DOHH2 (cell line): Measurements from ENCODE around the gene CMTM4.

Experiments used
- H3F3A ChIP-seq: fragments of 200-600 bp; sonication (generic), shearing (Covaris generic); 2 replicates; pipeline ENCODE4 v1.6.0; 2016; ENCODE audit warnings: antibody characterized with exemption, mild to moderate bottlenecking; ENCODE audit not compliant: control insufficient read depth, insufficient read depth
- H3K27ac ChIP-seq: fragments of 200-600 bp; sonication (generic); 2 replicates; pipeline ENCODE4 v1.5.1; 2014; ENCODE audit warnings: low read depth, mild to moderate bottlenecking, low read length, moderate library complexity
- H3K27me3 ChIP-seq: fragments of 200-600 bp; sonication (generic); 2 replicates; pipeline ENCODE4 v1.6.1; 2014; ENCODE audit warnings: mild to moderate bottlenecking, low read length, mixed read lengths; ENCODE audit not compliant: control insufficient read depth
- H3K36me3 ChIP-seq: fragments of 200-600 bp; sonication (generic); 2 replicates; pipeline ENCODE4 v1.6.1; 2014; ENCODE audit warnings: mild to moderate bottlenecking, low read length, moderate library complexity, mixed read lengths; ENCODE audit not compliant: control insufficient read depth
- H3K4me1 ChIP-seq: fragments of 200-600 bp; sonication (generic); 2 replicates; pipeline ENCODE4 v1.6.1; 2014; ENCODE audit warnings: mild to moderate bottlenecking, low read length, mixed read lengths; ENCODE audit not compliant: control insufficient read depth
- H3K4me2 ChIP-seq: fragments of 200-600 bp; sonication (generic); 2 replicates; pipeline ENCODE4 v1.6.0; 2014; ENCODE audit warnings: mild to moderate bottlenecking, low read length, moderate library complexity
- H3K4me3 ChIP-seq: fragments of 200-600 bp; sonication (generic); 2 replicates; pipeline ENCODE4 v1.5.1; 2014; ENCODE audit warnings: mild to moderate bottlenecking, low read length, mixed read lengths
- H3K79me2 ChIP-seq: fragments of 200-600 bp; sonication (generic); 2 replicates; pipeline ENCODE4 v1.6.1; 2014; ENCODE audit warnings: mild to moderate bottlenecking, low read length, mixed read lengths; ENCODE audit not compliant: control insufficient read depth
- H3K9me2 ChIP-seq: fragments of 200-600 bp; sonication (generic); replicated peaks from 2 replicates; pipeline ENCODE4 v1.6.1; 2014; ENCODE audit warnings: mild to moderate bottlenecking, low read length, mixed read lengths; ENCODE audit not compliant: control insufficient read depth
- H3K9me3 ChIP-seq: fragments of 200-600 bp; sonication (generic); 2 replicates; pipeline ENCODE4 v1.6.1; 2014; ENCODE audit warnings: antibody characterized with exemption, low read length, mixed read lengths; ENCODE audit not compliant: control insufficient read depth, insufficient read depth
- H4K20me1 ChIP-seq: fragments of 200-600 bp; sonication (generic); 2 replicates; pipeline ENCODE4 v1.6.0; 2014; ENCODE audit warnings: low read depth, mild to moderate bottlenecking, antibody characterized with exemption, low read length, moderate library complexity; ENCODE audit not compliant: control insufficient read depth, insufficient read depth
- CTCF ChIP-seq: fragments of 200-600 bp; sonication (generic); IDR thresholded peaks from one replicate; pipeline ENCODE4 v1.5.1; 2014; ENCODE audit warnings: antibody characterized with exemption, mild to moderate bottlenecking, low read depth, low read length; ENCODE audit not compliant: poor library complexity, severe bottlenecking
- EZH2phosphoT487 ChIP-seq: fragments of 200-600 bp; sonication (generic); IDR thresholded peaks from 2 replicates; pipeline ENCODE4 v1.6.1; 2017; ENCODE audit warnings: borderline replicate concordance, mild to moderate bottlenecking, antibody characterized with exemption, low read length, moderate library complexity, mixed read lengths

Gene CMTM4

DNA sequence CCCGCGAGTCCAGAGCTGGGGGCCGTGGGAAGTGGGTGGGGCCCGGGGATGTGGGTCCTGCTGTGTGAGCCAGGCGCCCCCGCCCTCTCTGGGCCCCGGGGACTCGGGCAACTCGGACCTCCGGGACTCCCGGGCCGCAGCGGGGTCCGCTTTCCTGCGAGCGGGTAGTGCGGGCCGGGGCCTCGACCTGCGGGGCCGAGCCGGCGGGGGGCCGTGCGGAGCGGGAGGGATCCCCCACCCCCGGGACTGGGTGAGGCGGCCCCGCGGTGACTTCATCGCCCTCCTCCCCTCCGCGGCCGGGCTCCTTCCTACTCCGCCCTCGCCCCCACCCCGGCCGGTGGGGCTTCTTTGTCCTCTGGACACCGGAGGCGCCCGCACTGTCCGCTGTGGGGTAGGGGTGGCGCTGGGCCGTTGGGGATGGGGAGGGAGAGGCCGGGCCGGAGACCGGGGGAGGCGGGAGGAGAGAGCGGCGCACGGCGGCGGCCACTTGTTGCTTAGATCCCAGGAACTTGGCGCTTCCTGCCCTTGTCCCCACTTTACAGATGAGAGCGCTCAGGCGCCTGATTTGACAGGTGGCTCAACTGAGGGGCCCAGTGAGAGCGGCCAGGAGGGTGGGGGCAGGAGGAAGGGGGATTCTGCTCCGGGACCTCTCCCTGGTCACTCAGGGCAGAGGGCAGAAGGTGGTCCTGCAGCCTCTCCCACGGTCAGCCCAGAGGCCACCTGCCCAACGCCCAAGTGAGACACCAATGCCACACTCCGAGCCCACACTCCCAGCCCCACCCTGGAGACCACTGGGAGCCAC, 91.2 kb downstream of the CMTM4 start:
- Histone ChIP-seq H3K9me2 (no peaks in the 10 kb centered on the region), H3K4me3 (peak overlapping the region; percentile 85), H3K9me3 (peaks cover 16% of the 10 kb centered on the region), H3K27me3 (peaks cover 9% of the 10 kb centered on the region), H3K4me1 (peaks cover 44% of the 10 kb centered on the region), H3K4me2 (peak overlapping the region; percentile 65), H3K36me3 (peaks cover 18% of the 10 kb centered on the region), H3K27ac (0 out of 2 replicates have a peak overlapping the region, but pooled peaks have one; percentile 34), H3F3A (peaks cover 17% of the 10 kb centered on the region), H4K20me1 (peaks cover 7% of the 10 kb centered on the region; the same call in 1 of the 2 replicates), H3K79me2 (peaks cover 13% of the 10 kb centered on the region)
- TF ChIP-seq CTCF (no peak), EZH2phosphoT487 (no peak)

DNA sequence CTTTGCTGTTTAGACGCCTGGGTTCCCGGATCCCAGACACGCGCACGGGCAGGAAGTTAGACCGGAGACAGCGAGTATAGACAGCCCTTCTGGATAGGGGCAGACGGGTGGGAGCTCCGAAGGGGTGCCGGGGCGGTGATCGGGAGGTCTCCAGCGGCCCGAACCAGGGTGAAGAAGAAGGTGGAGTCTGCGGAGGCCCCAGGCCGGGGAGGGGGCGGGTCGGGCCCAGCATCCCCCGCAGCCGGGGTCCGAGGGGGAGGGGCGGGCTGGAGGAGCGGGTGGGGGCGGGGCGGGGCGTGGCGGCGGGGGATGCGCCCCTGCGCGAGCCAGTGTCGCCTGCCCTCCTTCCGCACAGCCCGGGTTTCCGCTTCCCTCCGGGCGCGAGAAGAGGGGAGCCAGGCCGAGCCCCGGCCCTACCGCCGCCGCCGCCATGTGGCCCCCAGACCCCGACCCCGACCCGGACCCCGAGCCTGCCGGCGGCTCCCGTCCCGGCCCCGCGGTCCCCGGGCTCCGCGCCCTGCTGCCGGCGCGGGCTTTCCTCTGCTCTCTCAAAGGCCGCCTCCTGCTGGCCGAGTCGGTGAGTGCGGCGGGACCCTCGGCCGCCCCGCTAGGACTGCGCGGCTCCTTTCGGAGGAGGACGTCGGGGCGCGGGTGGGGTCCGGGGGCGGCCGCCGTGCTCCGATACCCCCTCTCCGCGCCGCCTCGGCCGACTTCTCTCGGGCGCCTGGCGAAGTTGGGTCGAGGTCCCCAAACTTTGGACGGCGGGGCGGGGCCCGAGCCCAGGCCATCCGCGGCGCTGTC, 92.0 kb downstream of the CMTM4 start, which contains the start of gene CMTM3:
Gene CMTM3 (plus strand): TSS at position 329 of the 801 bp plus-strand sequence. CDS start 102 bp downstream, at position 431.
- Histone ChIP-seq H3K27me3 (peaks cover 12% of the 10 kb centered on the region), H3K4me1 (peaks cover 48% of the 10 kb centered on the region), H3K36me3 (peaks cover 10% of the 10 kb centered on the region), H3K9me3 (peaks cover 17% of the 10 kb centered on the region), H3F3A (peaks cover 17% of the 10 kb centered on the region), H3K9me2 (no peaks in the 10 kb centered on the region), H3K27ac (peak within 1 kb of the TSS; percentile 60), H3K79me2 (peaks cover 13% of the 10 kb centered on the region), H4K20me1 (peaks cover 7% of the 10 kb centered on the region; the same call in 1 of the 2 replicates), H3K4me3 (peak within 1 kb of the TSS; percentile 85), H3K4me2 (peak within 1 kb of the TSS; percentile 65)
- TF ChIP-seq EZH2phosphoT487 (no peak), CTCF (peak; percentile 62)

DNA sequence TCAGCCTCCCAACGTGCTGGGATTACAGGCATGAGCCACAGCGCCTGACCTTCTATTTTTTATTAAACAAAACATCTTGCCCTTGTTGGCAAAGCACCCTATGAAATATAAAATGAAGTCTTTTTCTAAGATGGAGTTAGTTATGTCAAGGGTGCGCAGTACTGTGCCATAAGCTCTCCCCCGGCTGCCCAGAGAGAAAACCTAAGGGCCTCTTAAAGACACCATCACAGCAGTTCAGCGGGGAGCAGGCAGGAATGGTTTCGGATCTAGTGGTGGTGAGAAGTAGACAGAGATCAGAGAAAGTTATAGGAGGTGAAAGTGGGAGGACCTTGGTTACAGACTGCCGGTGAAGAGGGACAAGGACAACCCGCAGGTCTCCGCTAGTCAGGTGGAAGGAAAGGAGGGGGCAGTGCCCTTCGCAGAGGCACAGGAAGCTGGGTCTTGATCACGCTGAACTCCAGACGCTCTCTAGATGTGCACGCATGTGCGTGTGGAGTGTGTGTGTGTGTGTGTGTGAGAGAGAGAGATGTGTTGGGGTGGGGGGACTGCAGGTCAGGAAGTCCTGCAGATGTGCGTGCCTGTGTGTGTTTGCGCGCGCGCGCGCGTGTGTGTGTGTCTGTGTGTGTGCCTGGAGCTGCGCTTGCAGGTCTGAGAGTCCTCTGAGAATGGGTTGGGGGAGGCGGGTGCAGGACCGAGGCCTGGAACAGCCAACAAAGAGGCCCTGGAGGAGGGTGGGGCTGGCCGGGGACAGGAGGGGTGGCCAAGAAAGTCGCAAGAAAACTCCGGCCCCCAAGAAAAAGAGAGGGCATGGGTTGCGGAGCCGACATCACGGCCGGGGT, 92.8 kb downstream of the CMTM4 start:
- H3K27ac ChIP-seq: peak overlapping the region; percentile 60
- H3K27me3 ChIP-seq: peaks cover 18% of the 10 kb centered on the region
- H4K20me1 ChIP-seq: peaks cover 7% of the 10 kb centered on the region; the same call in 1 of the 2 replicates
- TF ChIP-seq CTCF: no peak
- no peak for TF ChIP-seq EZH2phosphoT487
- H3K79me2 ChIP-seq: peaks cover 13% of the 10 kb centered on the region
- peaks cover 1% of the 10 kb centered on the region for H3K36me3 ChIP-seq
- H3K9me2 ChIP-seq: no peaks in the 10 kb centered on the region
- H3K9me3 ChIP-seq: peaks cover 17% of the 10 kb centered on the region
- peaks cover 17% of the 10 kb centered on the region for H3F3A ChIP-seq
- H3K4me1 ChIP-seq: peaks cover 47% of the 10 kb centered on the region
- H3K4me3 ChIP-seq: peak overlapping the region; percentile 85
- H3K4me2 ChIP-seq: peak overlapping the region; percentile 65
